PFSK-1 (cell line): Measurements from ENCODE around the gene SLC2A4.

Source experiments
- POLR2AphosphoS5 ChIP-seq: IDR thresholded peaks from 2 replicates; pipeline ENCODE4 v1.6.1; 2012; ENCODE audit warnings: low read depth, mild to moderate bottlenecking, control low read depth, low read length, moderate library complexity
- REST ChIP-seq, 2 experiments: IDR thresholded peaks; 2 replicates each; pipeline versions ENCODE4 v1.6.1 to v1.8.0; 2011 to 2012; ENCODE audit warnings: low read depth in 2 of 2, low read length in 2 of 2, control low read depth in 1 of 2, inconsistent platforms in 1 of 2, mild to moderate bottlenecking in 1 of 2, moderate library complexity in 1 of 2; ENCODE audit not compliant: insufficient read depth in 1 of 2
- TAF1 ChIP-seq: IDR thresholded peaks from 2 replicates; pipeline ENCODE4 v1.6.1; 2012; ENCODE audit warnings: low read length, control low read depth, borderline replicate concordance; ENCODE audit not compliant: insufficient read depth

GRCh38 chr17:7254511-7254910 is 27.0 kb upstream of the SLC2A4 start:
- TF ChIP-seq POLR2AphosphoS5 (no peak), TAF1 (no peak), REST (IDR thresholded peaks at IDR 0.05; ENCODE audit: insufficient read depth in 1 of 2, low read depth in 2 of 2, low read length in 2 of 2) (no peak)
